Ramos (cell line): ENCODE data around the gene NUBP1.
"Not testable (repeated sequence)": the region's sequence is repeated elsewhere in the genome, so short reads cannot be mapped to it uniquely, and the experiment has no call there.

Experiments used
- in situ Hi-C: fragments of 300-500 bp; cut with MboI; formaldehyde crosslinking; loops from one replicate; pipeline ENCODE4 v1.14.3; 2022; ENCODE audit warnings: low sequenced_read_pairs; ENCODE audit not compliant: unreplicated experiment

Gene NUBP1

DNA sequence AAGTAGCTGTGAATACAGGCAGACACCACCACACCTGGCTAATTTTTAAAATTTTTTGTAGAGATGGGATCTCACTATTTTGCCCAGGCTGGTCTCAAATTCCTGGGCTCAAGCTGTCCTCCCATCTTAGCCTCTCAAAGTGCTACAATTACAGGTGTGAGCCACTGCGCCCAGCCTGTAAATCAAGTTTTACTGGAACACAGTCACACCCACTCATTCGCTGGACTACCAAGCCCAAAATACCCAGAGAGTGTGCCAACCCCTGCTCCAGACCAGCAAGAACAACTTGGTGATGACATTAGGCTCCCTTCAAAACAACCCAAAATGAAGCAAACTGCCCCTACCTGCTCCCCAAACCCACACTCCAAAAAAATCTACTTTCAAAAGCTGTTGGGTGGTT, 39.0 kb downstream of the NUBP1 start:
- in situ Hi-C loops, result no loop called here

DNA sequence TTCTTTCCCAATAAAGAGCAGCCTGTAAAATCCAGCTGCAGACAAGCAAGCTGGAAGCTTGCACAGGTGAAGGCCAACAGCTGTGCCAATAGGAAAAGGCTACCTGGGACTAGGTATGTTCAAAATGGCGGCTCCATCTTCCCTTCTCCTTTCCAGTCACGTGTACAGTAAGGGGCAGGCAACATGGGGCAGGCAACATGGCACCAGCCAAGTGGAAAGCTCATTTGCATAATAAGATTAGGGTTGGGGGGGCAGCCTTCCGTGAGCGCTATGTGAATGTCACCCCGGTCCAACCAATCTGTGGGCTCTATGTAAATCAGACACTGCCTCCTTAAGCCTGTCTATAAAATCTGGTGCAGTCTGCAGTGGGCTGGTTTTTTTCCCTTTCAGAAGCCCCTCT, 43.7 kb downstream of the NUBP1 start:
- in situ Hi-C loops, result no loop called here

DNA sequence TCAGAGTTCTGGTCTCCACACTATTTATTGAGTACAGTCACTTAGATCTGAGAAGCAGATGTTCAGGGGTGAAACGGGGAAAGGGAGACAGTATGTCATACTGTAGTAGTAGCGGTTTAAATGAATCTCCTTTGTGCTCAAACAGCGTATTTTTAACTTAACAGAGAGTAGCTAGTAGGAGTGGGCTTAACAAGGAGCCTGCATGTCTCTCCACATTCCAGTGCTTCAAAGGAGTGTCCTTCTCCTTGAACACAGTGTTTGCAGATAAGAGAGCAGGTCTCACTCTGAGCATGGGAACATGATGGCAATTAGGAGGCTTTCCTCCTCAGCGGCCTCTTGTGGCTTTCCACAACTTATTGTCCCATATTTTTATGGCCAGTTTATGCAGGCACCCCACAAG, 45.0 kb downstream of the NUBP1 start:
- in situ Hi-C loops, result not testable (repeated sequence)

DNA sequence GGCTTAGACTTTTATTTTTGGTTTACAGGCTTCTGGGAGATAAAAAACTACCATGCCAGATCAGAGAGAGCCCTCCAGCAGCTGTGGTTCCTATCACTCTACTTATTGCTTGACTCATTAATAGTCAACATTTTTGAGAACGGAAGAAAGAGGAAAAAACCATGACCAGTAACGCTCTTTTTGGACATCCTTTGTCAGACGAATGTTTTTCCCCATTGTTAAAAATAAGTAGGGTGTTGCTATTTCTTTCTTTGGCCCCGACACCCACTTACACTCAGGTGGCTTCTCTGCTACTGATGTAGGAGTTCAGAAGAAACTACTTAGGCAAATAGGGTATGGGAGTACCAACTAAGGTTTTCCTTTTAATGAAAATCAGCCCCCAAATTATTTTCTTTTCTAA, 47.4 kb downstream of the NUBP1 start:
- in situ Hi-C loops, result no loop called here

DNA sequence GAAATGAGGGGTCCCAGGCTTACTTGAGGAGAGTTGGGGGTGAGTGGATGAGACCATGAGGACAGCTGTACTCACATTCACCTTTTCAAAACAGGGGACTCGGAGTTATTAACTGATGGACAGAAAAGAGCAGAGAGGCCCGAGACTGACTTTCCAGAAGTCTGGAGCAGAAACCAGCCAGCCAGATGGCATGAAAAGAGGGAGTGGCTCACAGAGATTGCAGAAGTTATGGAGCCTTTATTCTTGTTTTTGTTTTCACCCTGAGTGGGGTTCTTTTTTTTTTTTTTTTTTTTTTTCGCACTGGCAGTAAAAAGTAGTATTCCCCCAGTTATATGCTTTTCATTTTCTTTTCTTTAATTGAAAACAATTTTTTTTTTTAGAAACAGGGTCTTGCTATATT, 56.1 kb downstream of the NUBP1 start:
- in situ Hi-C loops, result no loop called here

DNA sequence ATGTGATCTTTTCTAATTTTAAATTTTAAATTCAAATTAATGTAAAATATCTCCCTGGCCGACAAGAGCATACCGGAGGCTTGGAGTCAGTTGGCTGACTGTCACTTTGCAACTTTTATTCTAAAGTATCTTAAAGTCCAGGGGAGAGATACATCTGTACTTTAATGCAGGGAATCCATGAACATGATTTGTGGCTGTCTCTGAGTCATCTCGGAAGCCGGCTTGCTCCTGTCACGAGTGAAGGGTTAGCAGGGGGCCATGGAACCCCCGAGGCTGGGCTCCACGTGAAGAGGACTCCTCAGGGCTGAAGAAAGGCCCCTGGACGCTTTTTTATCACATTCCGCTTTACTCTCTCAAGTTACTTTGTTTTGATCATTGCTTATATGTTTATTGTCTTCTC, 61.7 kb downstream of the NUBP1 start:
- in situ Hi-C loops, result no loop called here

DNA sequence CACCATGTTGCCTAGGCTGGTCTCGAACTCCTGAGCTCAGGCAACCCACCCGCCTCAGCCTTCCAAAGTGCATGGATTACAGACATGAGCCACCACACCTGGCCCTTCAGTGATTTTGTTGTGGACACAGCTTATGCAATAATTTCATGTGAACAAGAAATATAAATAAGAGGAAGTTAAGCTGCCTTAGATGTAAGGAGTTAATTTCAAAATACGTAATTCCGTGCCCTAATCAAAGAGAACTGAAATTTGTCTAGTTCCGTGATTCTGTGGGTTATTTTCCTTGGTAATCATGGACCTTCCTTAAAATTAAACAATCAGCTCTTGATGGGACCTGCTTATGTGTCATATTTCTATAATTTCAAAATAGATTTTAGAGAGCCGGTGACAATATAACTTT, 63.1 kb downstream of the NUBP1 start:
- in situ Hi-C loops, result no loop called here

DNA sequence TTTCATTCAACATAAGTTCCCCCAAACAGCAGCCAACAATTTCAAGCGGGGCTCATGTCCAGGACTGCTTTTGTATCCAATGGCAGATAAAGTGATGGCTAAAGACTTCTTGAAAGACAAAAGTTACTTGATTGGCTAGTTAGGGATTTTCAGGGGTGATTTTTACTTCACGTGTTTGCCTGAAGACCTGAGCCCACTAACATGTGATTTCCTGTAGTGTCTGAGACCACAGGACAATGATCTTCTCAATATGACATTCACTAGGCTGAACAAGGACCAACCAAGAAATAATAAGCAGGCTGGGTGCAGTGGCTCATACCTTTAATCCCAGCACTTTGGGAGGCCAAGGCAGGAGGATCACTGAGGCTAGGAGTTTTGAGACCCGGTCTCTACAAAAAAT, 64.6 kb downstream of the NUBP1 start:
- in situ Hi-C loops, result no loop called here

DNA sequence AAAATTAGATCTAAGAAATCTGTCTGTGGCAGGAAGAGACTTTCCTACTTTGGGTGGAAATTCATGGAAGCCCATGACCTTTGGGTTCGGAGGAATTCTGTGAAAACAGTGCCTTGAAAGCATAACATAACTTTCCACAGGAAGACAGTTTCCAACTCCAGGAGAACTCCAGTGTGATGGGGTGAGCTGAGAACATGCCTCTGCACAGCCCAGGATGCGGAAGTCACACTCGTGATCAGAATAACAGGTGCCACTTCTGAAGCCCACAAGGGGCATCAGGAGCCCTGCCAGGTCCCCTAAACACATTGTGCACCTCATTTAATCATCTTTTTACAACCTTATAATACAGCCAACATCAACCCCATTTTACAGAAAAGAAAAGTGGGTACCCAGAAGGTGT, 65.2 kb downstream of the NUBP1 start:
- in situ Hi-C loops, result no loop called here

DNA sequence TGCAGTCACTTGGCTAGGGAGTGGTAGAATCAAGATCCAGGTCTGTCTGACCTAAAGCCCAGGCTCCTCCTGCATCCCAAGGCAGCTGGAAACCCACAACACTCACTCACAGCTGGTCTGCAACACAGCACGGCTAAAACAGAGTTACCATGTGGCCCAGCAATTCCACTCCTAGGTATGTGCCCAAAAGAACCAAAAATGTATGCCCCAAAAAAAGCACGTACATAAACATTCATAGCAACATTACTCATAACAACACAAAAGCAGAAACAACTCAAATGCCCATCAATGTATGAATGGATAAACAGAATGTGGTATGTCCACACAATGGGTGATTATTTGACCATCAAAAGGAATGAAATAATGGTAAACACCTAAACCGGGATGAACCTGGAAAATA, 66.1 kb downstream of the NUBP1 start:
- in situ Hi-C loops, result no loop called here

DNA sequence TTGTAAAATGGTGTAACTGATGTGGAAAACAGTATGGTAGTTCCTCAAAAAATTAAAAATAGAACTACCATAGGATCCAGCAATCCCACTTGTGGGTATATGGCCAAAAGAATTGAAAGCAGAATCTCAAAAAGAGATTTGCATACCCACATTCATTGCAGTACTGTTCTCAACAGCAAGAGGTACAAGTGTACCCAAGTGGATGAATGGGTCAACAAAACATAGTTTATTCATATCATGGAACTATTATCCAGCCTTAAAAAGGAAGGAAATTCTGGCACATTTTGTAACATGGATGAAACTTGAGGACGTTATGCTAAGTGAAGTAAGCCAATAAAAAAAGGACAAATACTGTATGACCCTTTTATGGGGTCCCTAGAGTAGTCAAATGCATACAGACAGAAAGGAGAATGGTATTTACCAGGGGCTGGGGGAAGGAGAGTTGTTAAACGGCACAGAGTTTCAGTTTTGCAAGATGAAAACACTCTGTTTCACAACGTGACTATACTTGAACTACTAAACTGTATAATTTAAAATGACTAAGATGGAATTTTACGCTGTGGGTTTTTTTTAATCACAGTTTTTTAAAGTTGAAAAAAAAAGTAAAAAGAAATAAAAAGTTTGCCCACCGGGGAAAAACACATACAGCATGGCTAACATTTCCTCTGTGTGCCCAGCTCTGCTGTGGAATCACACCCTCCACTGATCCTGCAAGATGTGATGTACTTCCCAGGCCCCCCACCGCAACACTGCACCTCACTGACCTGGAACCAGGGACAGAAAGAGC, 68.9 kb downstream of the NUBP1 start:
- in situ Hi-C loops, result no loop called here

DNA sequence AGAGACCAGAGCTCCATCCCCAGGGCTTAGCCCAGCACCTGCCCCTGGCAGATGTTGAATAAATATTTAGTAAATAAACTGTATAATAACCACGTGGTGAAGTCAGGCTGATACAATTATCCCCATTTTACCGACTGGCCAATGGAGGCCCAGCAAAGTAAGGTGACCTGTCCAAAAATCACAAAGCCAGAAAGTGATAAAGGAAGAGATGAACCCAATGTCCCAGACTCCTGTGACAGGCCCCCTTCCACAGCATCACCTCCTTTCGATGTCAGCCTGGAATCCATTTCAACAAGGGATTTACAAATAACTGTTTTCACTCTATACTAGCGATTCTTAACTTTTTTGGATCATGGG, 69.4 kb downstream of the NUBP1 start:
- in situ Hi-C loops, result no loop called here

DNA sequence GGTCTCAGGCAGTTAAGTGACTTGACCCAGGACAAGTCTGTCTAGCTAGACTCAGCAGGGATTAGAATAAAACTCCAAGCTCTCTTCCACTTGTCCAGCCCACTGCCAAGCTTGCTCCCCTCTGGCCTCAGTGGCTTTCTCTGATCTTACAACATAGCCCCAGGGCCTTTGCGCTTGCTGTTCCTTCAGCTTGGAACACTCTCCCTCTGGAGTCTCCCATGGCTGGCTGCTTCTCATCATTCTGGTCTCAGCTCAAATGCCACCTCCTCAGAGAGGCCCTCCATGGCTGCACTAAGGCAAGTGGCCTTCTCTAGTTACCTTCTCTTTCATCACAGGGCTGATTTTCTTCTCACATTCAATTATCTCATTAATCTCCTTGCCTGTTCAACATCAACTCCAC, 73.9 kb downstream of the NUBP1 start:
- in situ Hi-C loops, result no loop called here

DNA sequence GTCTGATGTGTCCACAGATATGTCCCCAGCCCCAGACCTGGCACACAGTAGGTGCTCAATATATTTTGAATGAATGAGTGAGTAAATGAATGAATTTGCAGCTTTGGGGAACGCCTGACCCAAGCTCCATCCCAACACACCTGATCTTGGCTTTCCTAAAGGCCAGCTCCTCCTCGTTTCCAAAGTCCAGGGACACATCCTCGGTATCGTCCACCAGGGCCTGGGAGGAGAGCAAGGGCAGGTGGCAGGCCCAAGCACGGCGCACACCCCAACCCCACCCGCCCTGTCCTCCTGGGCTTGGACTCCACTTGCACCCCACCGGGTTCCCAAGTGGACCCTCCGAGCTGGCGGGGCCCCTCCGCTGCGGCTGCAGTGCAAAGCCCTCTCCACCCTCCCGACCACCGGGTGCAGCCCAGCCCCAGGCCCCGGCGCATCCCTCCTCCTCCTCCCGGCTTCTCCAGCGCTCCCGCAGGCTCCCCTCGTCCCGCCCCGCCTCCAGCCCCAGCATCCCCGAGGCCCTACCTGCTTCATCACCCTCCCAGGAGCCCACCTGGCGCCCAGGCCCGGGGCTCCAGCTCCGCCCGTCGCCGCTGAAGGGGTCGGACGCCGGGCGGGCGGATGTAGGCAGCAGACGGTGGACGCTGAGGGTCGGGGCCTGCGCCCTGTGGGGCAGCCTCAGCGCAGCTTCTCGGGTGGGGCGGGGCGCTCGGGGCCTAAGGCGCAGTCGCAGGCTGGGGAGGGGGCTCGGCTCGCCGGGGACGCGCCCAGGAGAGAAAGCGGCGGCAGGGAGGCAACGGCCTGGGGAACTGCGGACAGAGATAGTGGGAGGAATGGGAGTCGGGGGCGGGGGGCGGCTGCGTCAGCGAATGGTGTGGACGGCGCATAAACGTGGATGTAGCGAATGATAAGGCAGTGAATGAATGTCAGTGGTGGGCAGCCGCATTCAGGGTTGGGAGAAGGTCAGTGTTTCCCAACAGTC, 74.6 kb downstream of the NUBP1 start, which contains the start of gene TVP23A:
TSS of gene TVP23A (minus strand) at position 832 of the 979 bp plus-strand sequence. CDS start at position 531, 301 bp downstream.
- in situ Hi-C loops, result no loop called here
